Mucosa of descending colon (tissue), 3 donors: ENCODE measurements around the gene MOSMO. TPM values are rescaled to one million over a fixed set of nuclear protein-coding genes. Genes with fewer than 3 reads are reported as not detected.
"Not testable (repeated sequence)": the region's sequence is repeated elsewhere in the genome, so short reads cannot be mapped to it uniquely, and the experiment has no call there.

ENCODE experiments used
- ATAC-seq: fragments of 200-7000 bp; cut with Tn5 transposase; one replicate; pipeline ENCODE4 v1.9.1; 2020; ENCODE audit warnings: mild to moderate bottlenecking, moderate library complexity
- DNase-seq, 3 donors: peaks; one replicate each; pipeline ENCODE4 v3.0.0-alpha.2; 2020
- H3K36me3 ChIP-seq: fragments of 200-600 bp; one replicate; pipeline ENCODE4 v1.8.0; 2021; ENCODE audit warnings: low read depth, mild to moderate bottlenecking
- H3K4me1 ChIP-seq: fragments of 200-600 bp; one replicate; pipeline ENCODE4 v1.8.0; 2021; ENCODE audit warnings: low read depth, mild to moderate bottlenecking
- H3K4me3 ChIP-seq: fragments of 200-600 bp; one replicate; pipeline ENCODE4 v1.8.0; 2021; ENCODE audit warnings: mild to moderate bottlenecking
- H3K9me3 ChIP-seq: fragments of 200-600 bp; one replicate; pipeline ENCODE4 v1.8.0; 2021; ENCODE audit warnings: mild to moderate bottlenecking
- CTCF ChIP-seq: fragments of 200-600 bp; IDR thresholded peaks from one replicate; pipeline ENCODE4 v1.8.0; 2022; ENCODE audit warnings: antibody characterized with exemption, mild to moderate bottlenecking
- intact Hi-C, 2 donors: fragments of 100-400 bp; cut with DNase I in 1 of 2; cut with micrococcal nuclease in 1 of 2; formaldehyde crosslinking; loops; one replicate each; pipeline versions ENCODE4 v1.11.0 to v1.11.1; 2022; cut with DNase I, micrococcal nuclease
- total RNA-seq, 3 donors: library from RNA; stranded (reverse); fragmentation: NEBNext Ultra II Directional in 2 of 3; extraction: Animal tissue kit (Norgen Biotek cat#: 25700) in 2 of 3; gene quantifications; one replicate each; pipeline versions ENCODE4 v1.2.1 to v1.2.4, GENCODE V29; 2021 to 2023
- donor health status: DM: no; HTN: no; CAD: no; lungs with moderate emphysema.
- donor health status: DM: no; HTN: no; CAD: no.
- donor health status: DM: no; HTN: yes; CAD: no.

MOSMO gene
- total RNA-seq, 3 donors from 2014 or later: 8.6 to 11.4 (median 11.4) TPM

- no peak for ATAC-seq
- no peak overlapping the region for H3K4me3 ChIP-seq
- H3K9me3 ChIP-seq: no peaks in the 10 kb centered on the region
- intact Hi-C loops: no loop called here
- TF ChIP-seq CTCF: no peak
- DNase-seq: no peak
- no peaks in the 10 kb centered on the region for H3K4me1 ChIP-seq
- H3K36me3 ChIP-seq: no peaks in the 10 kb centered on the region
Observed at GRCh38 chr16:22123146-22123545, 115.2 kb downstream of the MOSMO start.

DNA sequence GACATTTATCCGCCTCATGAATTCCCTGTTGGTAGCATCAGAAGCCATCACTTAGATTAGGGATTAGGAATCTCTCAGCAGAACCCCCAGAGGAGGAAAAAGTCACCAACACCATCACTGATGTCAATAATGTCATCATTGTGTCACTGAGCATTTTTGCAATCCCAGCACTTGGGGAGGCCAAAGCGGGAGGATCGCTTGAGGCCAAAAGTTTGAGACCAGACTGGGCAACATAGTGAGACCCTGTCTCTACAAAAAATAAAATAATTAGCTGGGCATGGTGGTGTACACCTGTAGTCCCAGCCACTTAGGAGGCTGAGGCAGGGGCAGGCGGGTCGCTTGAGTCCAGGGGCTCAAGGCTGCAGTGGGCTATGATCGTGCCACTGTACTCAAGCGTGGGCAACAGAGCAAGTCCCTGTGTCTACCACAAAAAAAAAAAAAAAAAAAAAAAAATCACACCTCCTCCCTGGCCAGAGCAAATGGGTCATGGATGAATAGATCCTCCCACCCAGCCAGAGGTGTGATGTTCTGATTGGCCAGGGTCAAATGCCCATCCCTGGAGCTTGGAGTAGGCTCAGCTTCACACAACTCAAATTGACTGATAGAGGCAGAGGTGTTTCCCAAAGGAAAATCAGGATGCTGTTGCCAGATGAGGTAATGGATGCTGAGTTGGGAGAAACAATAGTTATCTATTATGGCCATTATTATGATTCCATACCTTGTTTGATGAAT, 116.0 kb downstream of the MOSMO start:
- DNase-seq (no peak), ATAC-seq (no peak)
- Histone ChIP-seq H3K4me1 (no peaks in the 10 kb centered on the region), H3K36me3 (no peaks in the 10 kb centered on the region), H3K9me3 (no peaks in the 10 kb centered on the region), H3K4me3 (no peak overlapping the region)
- no peak for TF ChIP-seq CTCF
- intact Hi-C loops: no loop called here

GRCh38 chr16:22124583-22125284, 116.8 kb downstream of the MOSMO start:
- ATAC-seq: no peak
- TF ChIP-seq CTCF: no peak

DNA sequence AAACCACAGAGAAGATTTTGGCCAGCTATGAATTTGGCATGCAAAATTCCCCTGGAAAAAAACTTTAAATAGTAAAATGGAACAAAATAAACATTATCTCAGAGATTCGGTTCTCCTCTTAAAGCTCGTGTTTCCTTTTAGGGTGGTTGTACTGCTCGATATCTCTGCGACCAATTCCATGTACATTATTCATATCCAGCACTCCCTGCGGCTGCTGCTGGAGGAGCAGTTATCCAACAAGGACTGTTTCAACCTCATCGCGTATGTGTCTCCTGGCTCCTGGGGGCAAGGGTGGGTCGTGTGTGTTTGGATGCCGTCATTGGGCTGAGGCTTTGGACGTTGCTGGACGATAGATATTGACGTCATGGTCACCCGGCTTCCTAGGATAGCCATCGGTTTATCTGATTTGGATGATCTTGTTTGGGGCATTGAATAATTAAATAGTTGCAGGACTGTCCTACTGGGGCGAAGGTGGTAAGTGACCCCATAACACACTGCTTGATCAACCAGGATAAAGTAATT, 118.2 kb downstream of the MOSMO start:
- H3K9me3 ChIP-seq: no peaks in the 10 kb centered on the region
- ATAC-seq (no peak), DNase-seq (no peak)
- intact Hi-C loops: no loop called here
- no peaks in the 10 kb centered on the region for H3K4me1 ChIP-seq
- TF ChIP-seq CTCF: no peak
- H3K36me3 ChIP-seq: no peaks in the 10 kb centered on the region
- H3K4me3 ChIP-seq: no peak overlapping the region

More at GRCh38 chr16:22124583-22125284, 116.8 kb downstream of the MOSMO start:
- Histone ChIP-seq H3K4me3 (no peak overlapping the region), H3K36me3 (no peaks in the 10 kb centered on the region), H3K9me3 (no peaks in the 10 kb centered on the region), H3K4me1 (no peaks in the 10 kb centered on the region)
- intact Hi-C loops: no loop called here
- no peak for DNase-seq

DNA sequence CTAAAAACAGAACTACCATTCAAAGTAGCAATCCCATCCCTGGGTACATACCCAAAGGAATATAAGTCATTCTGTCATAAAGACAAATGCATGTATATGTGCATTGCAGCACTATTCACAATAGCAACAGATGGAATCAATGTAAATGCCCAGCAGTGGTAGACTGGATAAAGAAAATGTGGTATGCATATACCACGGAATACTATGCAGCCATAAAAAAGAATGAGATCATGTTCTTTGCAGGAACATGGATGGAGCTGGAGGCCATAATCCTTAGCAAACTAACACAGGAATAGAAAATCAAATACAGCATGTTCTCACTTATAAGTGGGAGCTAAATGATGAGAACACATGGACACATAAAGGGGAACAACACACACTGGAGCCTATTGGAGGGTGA, 120.6 kb downstream of the MOSMO start:
- ATAC-seq, intact Hi-C loops, H3K4me1 ChIP-seq, H3K36me3 ChIP-seq, H3K9me3 ChIP-seq, H3K4me3 ChIP-seq, DNase-seq: not testable (repeated sequence)

DNA sequence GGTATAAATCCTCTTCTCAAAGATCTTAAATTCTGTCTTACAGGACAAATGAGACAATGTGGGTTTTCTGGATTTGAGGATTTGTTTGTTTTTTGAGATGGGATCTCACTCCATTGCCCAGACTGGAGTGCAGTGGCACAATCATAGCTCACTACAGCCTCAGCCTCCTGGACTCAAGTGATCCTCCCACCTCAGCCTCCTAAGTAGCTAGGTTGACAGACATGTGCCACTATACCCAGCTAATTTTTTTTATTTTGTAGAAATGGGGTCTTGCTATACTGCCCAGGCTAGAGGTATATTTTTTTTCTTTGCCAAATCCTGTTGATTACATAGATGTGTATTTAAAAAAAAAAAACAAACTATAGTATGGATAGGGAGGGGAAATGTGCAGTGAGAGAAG, 122.6 kb downstream of the MOSMO start:
- DNase-seq: no peak
- H3K4me1 ChIP-seq: no peaks in the 10 kb centered on the region
- no peak for TF ChIP-seq CTCF
- no peaks in the 10 kb centered on the region for H3K9me3 ChIP-seq
- no peak overlapping the region for H3K4me3 ChIP-seq
- intact Hi-C loops: no loop called here
- H3K36me3 ChIP-seq: no peaks in the 10 kb centered on the region
- ATAC-seq: no peak
